GM19467 (cell line): ENCODE results near the gene PRR19.

ENCODE experiments used
- ATAC-seq: cut with Tn5 transposase; IDR thresholded peaks from one replicate; pipeline ENCODE4 v1.9.1; 2021; ENCODE audit warnings: mild to moderate bottlenecking, moderate library complexity; ENCODE audit not compliant: unreplicated experiment

PRR19 gene

GRCh38 chr19:42271045-42271419 lies 30.9 kb upstream of the PRR19 start:
- ATAC-seq = no peak

DNA sequence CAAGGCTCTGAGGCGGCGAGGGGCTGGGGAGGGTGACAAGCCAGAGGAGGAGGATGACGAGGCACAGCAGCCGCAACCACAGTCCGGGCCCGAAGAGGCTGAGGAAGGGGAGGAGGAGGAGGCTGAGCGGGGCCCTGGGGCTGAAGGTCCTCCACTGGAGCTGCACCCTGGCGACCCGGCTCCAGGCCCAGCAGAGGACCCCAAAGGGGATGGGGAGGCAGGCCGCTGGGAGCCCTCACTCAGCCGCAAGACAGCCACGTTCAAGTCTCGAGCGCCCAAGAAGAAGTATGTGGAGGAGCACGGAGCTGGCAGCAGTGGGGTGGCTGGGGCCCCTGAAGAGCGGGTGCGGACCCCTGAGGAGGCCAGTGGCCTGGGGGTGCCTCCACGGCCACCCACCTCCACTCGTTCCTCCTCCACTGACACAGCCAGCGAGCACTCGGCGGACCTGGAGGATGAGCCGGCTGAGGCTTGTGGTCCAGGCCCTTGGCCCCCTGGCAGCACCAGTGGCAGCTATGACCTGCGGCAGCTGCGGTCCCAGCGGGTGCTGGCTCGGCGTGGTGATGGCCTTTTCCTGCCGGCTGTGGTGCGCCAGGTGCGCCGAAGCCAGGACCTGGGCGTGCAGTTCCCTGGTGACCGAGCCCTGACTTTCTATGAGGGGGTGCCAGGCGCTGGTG lies 29.9 kb upstream of the PRR19 start:
- no peak for ATAC-seq

GRCh38 chr19:42272535-42272897 lies 29.4 kb upstream of the PRR19 start:
- no peak for ATAC-seq

- ATAC-seq = no peak
Measured at GRCh38 chr19:42272989-42273406, 28.9 kb upstream of the PRR19 start.

GRCh38 chr19:42273407-42274064 lies 28.4 kb upstream of the PRR19 start:
- ATAC-seq = no peak

- ATAC-seq = no peak
Measured at GRCh38 chr19:42274065-42274682, 27.8 kb upstream of the PRR19 start.

DNA sequence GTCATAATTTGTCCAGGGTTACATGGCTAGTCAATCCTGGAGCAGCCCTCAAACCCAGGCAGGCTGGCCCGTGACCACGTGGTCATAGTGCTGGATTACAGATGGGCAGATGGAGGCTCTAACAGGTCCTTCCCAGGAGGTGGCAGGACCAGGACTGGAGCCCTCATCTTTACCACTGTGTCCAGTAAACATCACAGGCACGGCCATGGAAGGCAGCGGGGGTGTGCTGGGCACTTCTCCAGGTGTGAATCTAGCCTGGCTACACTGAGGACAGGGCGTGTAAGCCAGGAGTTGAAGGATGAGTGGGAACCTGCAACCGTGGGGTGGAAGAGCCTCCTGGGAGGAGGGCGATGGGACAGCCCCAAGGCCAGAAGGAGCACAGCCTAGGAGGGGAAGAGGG lies 26.8 kb upstream of the PRR19 start:
- no peak for ATAC-seq

DNA sequence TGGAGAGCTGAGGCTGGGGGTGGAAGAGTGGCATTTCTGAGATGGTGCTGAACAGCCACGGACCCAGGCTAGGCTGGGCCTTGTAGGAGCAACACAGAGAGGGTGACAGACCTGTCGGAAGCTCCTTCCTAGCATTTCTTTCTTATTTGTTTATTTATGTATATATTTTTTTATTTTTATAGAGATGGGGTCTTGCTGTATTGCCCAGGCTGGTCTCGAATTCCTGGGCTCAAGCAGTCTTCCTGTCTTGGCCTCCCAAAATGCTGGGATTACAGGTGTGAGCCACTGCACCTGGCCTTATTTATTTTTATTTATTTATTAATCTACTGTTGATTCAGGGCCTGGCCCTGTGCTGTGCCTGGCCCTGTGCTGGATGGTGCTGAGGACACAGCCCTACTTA lies 26.4 kb upstream of the PRR19 start:
- no peak for ATAC-seq

DNA sequence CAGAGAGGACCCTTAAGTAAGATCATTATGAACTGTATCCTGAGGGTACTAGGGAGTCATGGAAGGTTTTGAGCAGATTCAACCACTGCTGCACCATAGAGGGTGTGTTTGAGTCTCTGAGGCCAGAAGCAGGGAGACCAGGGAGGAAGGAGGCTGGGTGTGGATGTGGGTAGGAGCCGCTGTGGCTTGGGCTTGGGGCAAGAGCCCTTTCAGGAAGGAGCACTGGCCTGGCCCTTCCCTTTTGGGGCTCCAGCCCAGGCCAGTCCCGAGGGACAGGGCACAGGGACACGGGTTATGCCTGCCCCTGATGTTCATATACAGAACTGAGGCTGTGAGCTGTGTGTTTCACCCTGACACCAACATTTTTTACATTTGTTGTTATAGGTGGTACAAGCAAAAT lies 25.6 kb upstream of the PRR19 start:
- no peak for ATAC-seq

- ATAC-seq = no peak
Measured at GRCh38 chr19:42276821-42277220, 25.1 kb upstream of the PRR19 start.

DNA sequence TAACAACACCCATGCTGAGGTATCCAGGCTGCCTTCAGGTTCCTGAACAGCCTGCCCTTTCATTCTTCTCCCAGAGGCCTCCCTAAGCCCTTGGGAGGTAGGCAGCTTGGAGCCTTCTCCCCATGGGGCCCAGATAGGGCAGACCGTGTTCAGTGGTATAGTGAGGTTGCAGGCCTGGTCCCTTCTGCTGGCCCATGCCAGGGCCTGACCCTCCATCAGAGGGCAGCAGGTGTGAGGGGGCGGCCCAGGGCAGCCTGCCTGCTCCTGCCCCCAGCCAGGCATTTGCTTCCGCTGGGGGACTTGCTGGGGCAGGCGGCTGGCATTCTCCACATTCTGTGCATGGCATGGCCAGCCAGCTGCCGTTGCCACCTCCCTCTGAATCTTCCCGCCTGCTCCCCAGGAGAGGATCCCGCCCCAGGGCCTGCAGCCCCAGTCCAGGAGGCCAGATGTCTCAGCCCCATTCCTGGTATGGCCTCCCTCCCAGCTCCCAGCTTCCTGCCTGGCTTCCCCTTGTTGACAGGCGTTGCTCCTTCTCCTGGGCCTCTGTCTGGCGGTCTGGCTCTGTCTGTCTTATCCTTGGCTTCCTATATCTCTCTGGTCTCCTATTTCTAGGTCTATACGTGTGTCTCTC lies 24.0 kb upstream of the PRR19 start:
- ATAC-seq = no peak

DNA sequence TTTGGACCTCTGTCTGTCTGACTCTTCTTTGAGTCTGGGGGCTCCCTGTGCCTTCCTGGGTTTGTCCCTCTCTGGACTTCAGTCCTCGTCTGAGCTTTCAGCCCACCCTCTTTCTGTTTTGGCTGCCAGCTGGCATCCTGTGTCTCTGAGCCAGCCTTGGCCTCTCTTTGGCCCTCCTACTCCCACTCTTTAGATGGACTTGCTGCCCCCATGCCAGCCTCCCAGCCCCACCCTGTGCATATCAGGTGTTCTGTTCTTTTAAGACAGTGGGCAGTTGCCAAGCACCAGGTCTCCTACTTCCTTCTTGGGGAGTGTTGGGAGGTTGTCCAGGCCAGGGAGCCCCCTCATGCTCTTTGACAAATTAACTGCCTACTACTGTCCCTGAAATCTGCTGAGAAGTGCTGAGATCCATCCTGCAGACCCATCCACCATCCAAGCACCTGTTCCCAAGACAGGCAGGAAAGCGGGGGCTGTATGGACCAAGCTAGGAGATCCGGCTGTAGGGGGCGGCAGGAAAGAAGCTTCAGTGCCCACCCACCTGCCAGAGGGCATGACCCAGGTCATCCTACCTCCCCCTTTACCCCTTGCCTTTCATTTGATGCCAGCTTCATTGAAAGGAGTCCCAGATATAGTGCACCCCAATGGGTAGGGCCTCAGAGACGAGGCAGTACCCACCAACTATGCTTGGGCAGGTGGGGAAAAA lies 23.3 kb upstream of the PRR19 start:
- no peak for ATAC-seq

GRCh38 chr19:42279155-42279901 lies 22.6 kb upstream of the PRR19 start:
- ATAC-seq = no peak

- ATAC-seq = peak; percentile 25
Measured at GRCh38 chr19:42279902-42280814, 21.8 kb upstream of the PRR19 start.

GRCh38 chr19:42280815-42281145 lies 21.2 kb upstream of the PRR19 start:
- no peak for ATAC-seq

GRCh38 chr19:42281146-42281826 lies 20.6 kb upstream of the PRR19 start:
- no peak for ATAC-seq

- ATAC-seq = no peak
Measured at GRCh38 chr19:42281827-42282762, 19.8 kb upstream of the PRR19 start.

GRCh38 chr19:42282819-42283187 lies 19.1 kb upstream of the PRR19 start:
- no peak for ATAC-seq
